Omental fat pad (tissue), 4 donors: ENCODE data around the gene KIAA1191. TPM values are rescaled to one million over a fixed set of nuclear protein-coding genes. Genes with fewer than 3 reads are reported as not detected.
"Not testable (repeated sequence)": the region's sequence is repeated elsewhere in the genome, so short reads cannot be mapped to it uniquely, and the experiment has no call there.

Source experiments
- ATAC-seq: fragments of 150-250 bp; one replicate; pipeline ENCODE4 v1.9.1; 2016; ENCODE audit warnings: mild to moderate bottlenecking, moderate library complexity; ENCODE audit not compliant: low FRiP score
- DNase-seq: peaks from one replicate; pipeline ENCODE4 v3.0.0-alpha.2; 2019; ENCODE audit warnings: low spot score
- total RNA-seq, 4 donors: library from RNA; depleted of rRNA; stranded (reverse); fragments of >200 nt; gene quantifications; one replicate each; pipeline ENCODE4 v1.1.0, GENCODE V29; 2016
- TF ChIP-seq, protein P1 (sequence below), 3 donors: fragments of 450-650 bp; IDR thresholded peaks; one replicate each; pipeline ENCODE4 v1.5.1; 2016 to 2017; ENCODE audit warnings: antibody characterized with exemption in 3 of 3, mild to moderate bottlenecking in 3 of 3, moderate library complexity in 2 of 3

The KIAA1191 gene, protein sequence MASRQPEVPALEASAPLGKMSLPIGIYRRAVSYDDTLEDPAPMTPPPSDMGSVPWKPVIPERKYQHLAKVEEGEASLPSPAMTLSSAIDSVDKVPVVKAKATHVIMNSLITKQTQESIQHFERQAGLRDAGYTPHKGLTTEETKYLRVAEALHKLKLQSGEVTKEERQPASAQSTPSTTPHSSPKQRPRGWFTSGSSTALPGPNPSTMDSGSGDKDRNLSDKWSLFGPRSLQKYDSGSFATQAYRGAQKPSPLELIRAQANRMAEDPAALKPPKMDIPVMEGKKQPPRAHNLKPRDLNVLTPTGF
- total RNA-seq: 100 to 1,000 TPM in 1 of 4 donors, 10 to 100 TPM in 3; 77.0 to 103 (median 85.6) TPM

DNA sequence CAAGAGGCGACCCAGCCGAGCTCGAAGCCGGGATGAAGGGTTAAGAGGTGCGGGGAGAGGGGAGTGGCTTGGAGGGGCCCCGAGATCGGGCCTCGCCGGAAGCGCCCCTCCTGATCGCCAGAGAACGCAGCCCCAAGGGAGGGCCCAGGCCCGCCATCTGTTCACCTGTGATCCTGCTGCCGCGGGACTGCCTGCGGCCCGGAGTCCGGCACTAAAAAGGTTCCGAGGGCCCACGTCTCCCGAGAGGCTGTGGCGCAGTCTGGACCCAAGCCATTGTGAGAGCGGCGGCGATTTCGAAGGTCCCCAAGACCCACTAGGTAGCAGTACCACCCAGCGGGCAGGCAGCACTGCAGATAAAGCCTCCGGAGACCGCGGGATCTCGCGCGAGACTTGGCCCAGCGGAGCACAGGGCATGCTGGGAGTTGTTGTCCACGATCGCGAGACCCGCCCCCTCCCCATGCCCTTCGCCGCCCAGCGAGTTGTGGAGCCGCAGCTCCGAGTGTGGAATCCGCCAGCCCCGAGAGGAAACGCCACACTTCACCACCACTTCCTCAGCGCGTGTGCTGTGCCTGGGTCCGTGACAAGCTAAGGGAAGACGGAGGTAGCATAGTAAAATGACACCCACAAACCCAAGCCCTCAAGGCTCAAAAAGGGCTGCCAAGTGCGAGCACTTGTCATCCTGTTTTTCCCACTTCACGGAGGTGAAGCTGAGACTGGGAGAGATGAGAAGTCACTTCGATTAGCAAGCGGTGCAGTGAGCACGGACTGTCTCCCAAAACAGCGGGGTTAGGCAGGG is at the start of gene KIAA1191:
Gene KIAA1191 (minus strand): TSS at position 328 of the 796 bp plus-strand sequence. CDS start 2,256 bp downstream, outside the sequence.
- TF ChIP-seq, protein P1, sequence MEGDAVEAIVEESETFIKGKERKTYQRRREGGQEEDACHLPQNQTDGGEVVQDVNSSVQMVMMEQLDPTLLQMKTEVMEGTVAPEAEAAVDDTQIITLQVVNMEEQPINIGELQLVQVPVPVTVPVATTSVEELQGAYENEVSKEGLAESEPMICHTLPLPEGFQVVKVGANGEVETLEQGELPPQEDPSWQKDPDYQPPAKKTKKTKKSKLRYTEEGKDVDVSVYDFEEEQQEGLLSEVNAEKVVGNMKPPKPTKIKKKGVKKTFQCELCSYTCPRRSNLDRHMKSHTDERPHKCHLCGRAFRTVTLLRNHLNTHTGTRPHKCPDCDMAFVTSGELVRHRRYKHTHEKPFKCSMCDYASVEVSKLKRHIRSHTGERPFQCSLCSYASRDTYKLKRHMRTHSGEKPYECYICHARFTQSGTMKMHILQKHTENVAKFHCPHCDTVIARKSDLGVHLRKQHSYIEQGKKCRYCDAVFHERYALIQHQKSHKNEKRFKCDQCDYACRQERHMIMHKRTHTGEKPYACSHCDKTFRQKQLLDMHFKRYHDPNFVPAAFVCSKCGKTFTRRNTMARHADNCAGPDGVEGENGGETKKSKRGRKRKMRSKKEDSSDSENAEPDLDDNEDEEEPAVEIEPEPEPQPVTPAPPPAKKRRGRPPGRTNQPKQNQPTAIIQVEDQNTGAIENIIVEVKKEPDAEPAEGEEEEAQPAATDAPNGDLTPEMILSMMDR (IDR thresholded peaks at IDR 0.05): no peak
- ATAC-seq: peak; percentile 91
- DNase-seq: peak; percentile 79

DNA sequence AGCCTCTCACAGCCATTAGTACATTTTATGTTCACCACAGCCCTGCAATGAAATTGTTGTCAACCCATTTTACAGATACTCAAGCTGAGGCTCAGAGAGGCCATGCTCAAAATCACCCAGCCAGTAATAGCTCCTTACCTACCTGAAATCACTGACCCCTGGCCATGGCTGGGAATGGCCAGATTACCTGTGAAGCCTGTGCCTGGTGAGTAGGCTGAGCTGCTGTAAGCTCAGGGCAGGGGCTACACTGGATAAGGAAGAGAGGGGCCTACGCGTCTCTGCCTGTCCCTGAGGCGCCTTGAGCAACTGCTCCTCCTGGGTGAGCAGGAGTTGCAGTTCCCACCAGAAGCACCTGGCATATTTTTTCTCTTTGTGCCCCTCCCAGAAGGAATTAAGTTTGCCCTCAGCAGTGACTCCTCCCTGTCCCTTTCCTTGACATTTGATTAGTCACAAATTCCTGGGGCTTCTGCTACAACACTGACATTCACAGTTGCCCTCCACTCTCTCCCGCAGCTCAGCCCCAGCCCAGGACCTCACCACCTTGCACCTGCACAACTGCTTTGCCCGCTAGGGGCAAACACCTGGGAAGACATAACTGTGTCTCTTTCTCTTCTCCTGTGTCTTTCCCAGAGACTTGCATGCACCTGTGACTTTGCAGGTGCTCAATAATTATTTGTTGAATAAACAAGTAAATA is 49.1 kb upstream of the KIAA1191 start:
- TF ChIP-seq, protein P1 (IDR thresholded peaks at IDR 0.05): no peak
- ATAC-seq (no peak), DNase-seq (no peak)

DNA sequence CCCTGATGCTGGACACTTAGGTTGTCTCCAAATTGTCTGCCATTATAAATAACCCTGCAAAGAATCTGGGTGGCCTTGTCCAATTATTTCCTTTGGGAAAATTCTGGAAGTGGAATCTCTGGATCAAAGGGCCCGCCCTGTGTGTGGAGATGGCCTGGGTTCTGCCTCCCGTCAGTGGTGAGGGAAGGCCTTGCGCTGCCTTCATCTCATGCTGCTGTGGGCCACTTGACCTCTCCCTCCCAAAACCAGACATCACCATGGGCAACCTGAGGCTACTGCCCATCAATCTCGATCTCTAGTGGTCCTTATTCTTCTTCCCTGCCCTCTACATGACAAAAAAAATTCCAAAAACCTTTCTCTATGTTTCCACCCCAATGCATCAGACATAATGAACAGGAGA is 48.2 kb upstream of the KIAA1191 start:
- TF ChIP-seq, protein P1 (IDR thresholded peaks at IDR 0.05): no peak
- DNase-seq: no peak
- no peak for ATAC-seq

DNA sequence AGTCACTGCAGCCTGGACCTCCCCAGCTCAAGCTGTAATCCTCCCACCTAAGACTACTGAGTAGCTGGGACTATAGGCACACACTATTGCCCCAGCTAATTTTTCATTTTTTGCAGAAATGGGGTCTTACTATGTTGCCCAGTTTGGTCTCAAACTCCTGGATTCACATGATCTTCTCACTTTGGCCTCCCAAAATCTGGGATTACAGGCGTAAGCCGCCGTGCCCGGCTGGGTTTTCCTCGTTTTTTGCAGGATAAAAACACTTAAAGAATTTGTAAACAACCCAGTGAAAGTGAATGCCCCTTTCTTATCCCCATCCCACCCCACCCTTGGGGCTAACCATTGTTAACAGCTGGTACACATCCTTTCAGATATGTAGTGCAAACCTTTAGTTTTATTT is 47.0 kb upstream of the KIAA1191 start:
- ATAC-seq (no peak), DNase-seq (no peak)
- TF ChIP-seq, protein P1 (IDR thresholded peaks at IDR 0.05): no peak

DNA sequence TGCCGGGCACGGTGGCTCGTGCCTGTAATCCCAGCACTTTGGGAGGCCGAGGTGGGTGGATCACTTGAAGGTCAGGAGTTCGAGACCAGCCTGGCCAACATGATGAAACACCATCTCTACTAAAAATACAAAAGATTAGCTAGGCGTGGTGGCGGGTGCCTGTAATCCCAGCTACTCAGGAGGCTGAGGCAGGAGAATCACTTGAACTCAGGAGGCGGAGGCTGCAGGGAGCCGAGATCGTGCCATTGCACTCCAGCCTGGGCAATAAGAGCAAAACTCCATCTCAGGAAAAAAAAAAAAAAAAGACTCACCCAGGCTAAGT is 46.6 kb upstream of the KIAA1191 start:
- DNase-seq, ATAC-seq: not testable (repeated sequence)

DNA sequence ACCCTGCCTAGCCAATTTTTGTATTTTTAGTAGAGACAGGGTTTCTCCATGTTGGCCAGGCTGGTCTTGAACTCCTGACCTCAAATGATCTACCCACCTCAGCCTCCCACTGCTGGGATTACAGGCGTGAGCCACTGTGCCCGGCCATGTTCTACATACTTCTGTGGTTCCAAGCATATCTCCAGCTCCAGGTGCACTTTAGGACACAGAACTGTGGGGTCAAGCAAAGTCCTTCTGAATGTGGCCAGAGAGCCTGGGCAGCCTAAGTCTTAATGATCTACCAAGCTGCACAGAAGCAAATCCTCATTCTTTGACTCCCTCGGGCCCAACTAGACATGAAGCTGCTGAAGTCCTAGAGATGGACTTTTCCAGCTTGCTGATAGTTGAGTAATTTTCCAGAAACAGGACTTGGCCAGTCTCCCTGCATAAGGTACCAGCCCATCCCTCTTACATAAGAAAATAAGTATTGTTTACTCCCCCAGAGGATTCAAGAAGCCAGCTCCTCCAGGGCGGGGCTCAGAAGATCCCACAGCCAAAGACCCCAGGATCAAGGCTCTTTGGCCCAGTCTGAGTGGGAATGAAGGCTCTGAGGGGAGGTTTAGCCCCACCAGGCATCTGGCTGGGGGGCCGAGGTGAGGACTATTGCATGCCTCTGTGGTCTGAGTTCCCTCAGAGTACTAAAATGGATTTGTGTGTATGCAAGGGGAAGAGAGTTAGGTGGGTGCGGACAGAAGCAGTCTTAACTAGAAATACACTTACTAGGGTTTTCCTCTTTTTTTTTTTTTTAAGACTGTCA is 46.1 kb upstream of the KIAA1191 start:
- DNase-seq (no peak), ATAC-seq (peak; percentile 72)
- TF ChIP-seq, protein P1 (IDR thresholded peaks at IDR 0.05): no peak
